Keratinocyte (primary cell): ENCODE measurements around the gene AP2A1. TPM values are rescaled to one million over a fixed set of nuclear protein-coding genes. Genes with fewer than 3 reads are reported as not detected.
A peak's percentile ranks its signal among the peaks of the same experiment; 100 is the strongest.

Experiments used
- DNase-seq: peaks from one replicate; pipeline ENCODE4 v3.0.0-alpha.2; 2011; ENCODE audit warnings: low read depth, missing footprints, low spot score
- FAIRE-seq: peaks from 2 replicates; lab custom pipeline; 2011; peaks lifted over from hg19 to GRCh38; lab: Jason Lieb, UNC
- H2AFZ ChIP-seq: 2 replicates; pipeline ENCODE4 v1.6.0; 2012; ENCODE audit warnings: low read length, control low read depth, inconsistent platforms; ENCODE audit not compliant: control insufficient read depth
- H3K27ac ChIP-seq: 2 replicates; pipeline ENCODE4 v1.5.1; 2011; ENCODE audit warnings: low read length; ENCODE audit not compliant: control insufficient read depth, insufficient read depth
- H3K27me3 ChIP-seq: 3 replicates; pipeline ENCODE4 v1.6.0; 2011; ENCODE audit warnings: low read length; ENCODE audit not compliant: control insufficient read depth, insufficient read depth; ENCODE audit errors: extremely low read depth
- H3K36me3 ChIP-seq, 2 experiments: 2 replicates in 1 of 2; 3 replicates in 1 of 2; pipeline ENCODE4 v1.5.1; 2011; ENCODE audit warnings: low read length in 2 of 2, mild to moderate bottlenecking in 1 of 2; ENCODE audit not compliant: control insufficient read depth in 2 of 2, insufficient read depth in 2 of 2; ENCODE audit errors: extremely low read depth in 1 of 2
- H3K4me1 ChIP-seq: 3 replicates; pipeline ENCODE4 v1.5.1; 2011; ENCODE audit warnings: low read length; ENCODE audit not compliant: control insufficient read depth, insufficient read depth; ENCODE audit errors: extremely low read depth
- H3K4me2 ChIP-seq: 3 replicates; pipeline ENCODE4 v1.6.0; 2011; ENCODE audit warnings: low read depth, low read length; ENCODE audit not compliant: control insufficient read depth, insufficient read depth; ENCODE audit errors: extremely low read depth
- H3K4me3 ChIP-seq, 3 experiments: fragments of 200-600 bp in 1 of 3; sonication (generic) in 1 of 3; 2 replicates in 2 of 3; 3 replicates in 1 of 3; pipeline ENCODE4 v1.5.1; 2011 to 2016; ENCODE audit warnings: low read length in 3 of 3, mild to moderate bottlenecking in 3 of 3, control low read depth in 2 of 3, inconsistent platforms in 1 of 3, low read depth in 1 of 3, mixed read lengths in 1 of 3, mixed run types in 1 of 3, moderate library complexity in 1 of 3; ENCODE audit not compliant: control insufficient read depth in 2 of 3, insufficient read depth in 2 of 3; ENCODE audit errors: extremely low read depth in 1 of 3
- H3K79me2 ChIP-seq: 2 replicates; pipeline ENCODE4 v1.6.0; 2012; ENCODE audit warnings: low read length; ENCODE audit not compliant: control insufficient read depth, insufficient read depth
- H3K9ac ChIP-seq: 3 replicates; pipeline ENCODE4 v1.6.0; 2011; ENCODE audit warnings: low read length; ENCODE audit not compliant: control insufficient read depth, insufficient read depth; ENCODE audit errors: extremely low read depth
- H3K9me1 ChIP-seq: 3 replicates; pipeline ENCODE4 v1.6.0; 2011; ENCODE audit warnings: low read length; ENCODE audit not compliant: control insufficient read depth, insufficient read depth; ENCODE audit errors: extremely low read depth
- H3K9me3 ChIP-seq: 2 replicates; pipeline ENCODE4 v1.5.1; 2012; ENCODE audit warnings: low read depth, low read length; ENCODE audit not compliant: control insufficient read depth
- H4K20me1 ChIP-seq: 3 replicates; pipeline ENCODE4 v1.6.0; 2011; ENCODE audit warnings: low read length; ENCODE audit not compliant: control insufficient read depth, insufficient read depth; ENCODE audit errors: extremely low read depth
- CTCF ChIP-seq, 3 experiments: IDR thresholded peaks in 1 of 3; conservative IDR thresholded peaks in 1 of 3; optimal IDR thresholded peaks in 1 of 3; 2 replicates in 2 of 3; 3 replicates in 1 of 3; pipeline versions ENCODE3 to v1.5.1; 2011; ENCODE audit warnings: low read length in 3 of 3, mild to moderate bottlenecking in 3 of 3, moderate library complexity in 2 of 3, control low read depth in 1 of 3, inconsistent platforms in 1 of 3; ENCODE audit not compliant: insufficient read depth in 2 of 3; ENCODE audit errors: extremely low read depth in 1 of 3
- EZH2 ChIP-seq: IDR thresholded peaks from one replicate; pipeline ENCODE4 v1.6.1; 2012; ENCODE audit warnings: inconsistent platforms, mild to moderate bottlenecking, low read length, moderate library complexity
- dilution Hi-C: fragments of 300-500 bp; cut with MboI; formaldehyde crosslinking; loops from one replicate; pipeline ENCODE4 v1.7.0; 2020; ENCODE audit warnings: low sequenced_read_pairs; ENCODE audit not compliant: extremely low pct_ligation_motif_present
- polyA plus RNA-seq, 5 experiments: library from polyadenylated mRNA; depleted of rRNA in 3 of 5; stranded (reverse) in 3 of 5; stranded (forward) in 1 of 5; unstranded in 1 of 5; fragments of >200 nt; gene quantifications; 1 replicate in 1 of 5; 2 replicates in 3 of 5; 3 replicates in 1 of 5; pipeline versions ENCODE4 v1.2.1 to v1.2.3, GENCODE V29; 2011 to 2012; ENCODE audit warnings: missing spikeins in 2 of 5, low read depth in 1 of 5, low replicate concordance in 1 of 5

Gene AP2A1
- polyA plus RNA-seq, 1 donor (not counting 4 experiments of a cell fraction or from before 2014, with no cell fraction given): 36.7 TPM

GRCh38 chr19:49847731-49848696, 81.2 kb downstream of the AP2A1 start:
- dilution Hi-C loops: no loop called here
- DNase-seq: no peak

GRCh38 chr19:49848938-49849337, 82.1 kb downstream of the AP2A1 start:
- Histone ChIP-seq H3K4me2 (no peak overlapping the region), H3K27me3 (no peaks in the 10 kb centered on the region), H3K79me2 (peaks cover 15% of the 10 kb centered on the region), H3K4me3 (no peak overlapping the region), H3K9me1 (no peaks in the 10 kb centered on the region), H3K36me3 (no peaks in the 10 kb centered on the region), H3K4me1 (peaks cover 26% of the 10 kb centered on the region), H3K9me3 (no peaks in the 10 kb centered on the region), H3K9ac (no peak overlapping the region), H3K27ac (no peak overlapping the region), H4K20me1 (peaks cover 5% of the 10 kb centered on the region), H2AFZ (no peak overlapping the region)
- no peak for FAIRE-seq
- no peak for DNase-seq
- dilution Hi-C loops: no loop called here
- TF ChIP-seq CTCF (optimal IDR thresholded peaks at IDR 0.05 in 1 of 3, IDR thresholded peaks at IDR 0.05 in 1 of 3, conservative IDR thresholded peaks at IDR 0.05 in 1 of 3; ENCODE audit: extremely low read depth in 1 of 3, insufficient read depth in 2 of 3, low read length in 3 of 3): no peak
- no peak for TF ChIP-seq EZH2

More at GRCh38 chr19:49847731-49848696, 81.2 kb downstream of the AP2A1 start:
- FAIRE-seq: peak; percentile 49
- Histone ChIP-seq H4K20me1 (peaks cover 3% of the 10 kb centered on the region), H3K4me2 (peak overlapping the region; percentile 47), H3K4me3 (no peak overlapping the region), H3K27ac (peak overlapping the region; percentile 24), H3K4me1 (peaks cover 24% of the 10 kb centered on the region), H3K9me1 (no peaks in the 10 kb centered on the region), H2AFZ (no peak overlapping the region), H3K9ac (no peak overlapping the region), H3K36me3 (no peaks in the 10 kb centered on the region), H3K9me3 (no peaks in the 10 kb centered on the region), H3K27me3 (no peaks in the 10 kb centered on the region), H3K79me2 (peaks cover 9% of the 10 kb centered on the region)
- no peak for TF ChIP-seq EZH2
- no peak for TF ChIP-seq CTCF (optimal IDR thresholded peaks at IDR 0.05 in 1 of 3, IDR thresholded peaks at IDR 0.05 in 1 of 3, conservative IDR thresholded peaks at IDR 0.05 in 1 of 3; ENCODE audit: extremely low read depth in 1 of 3, insufficient read depth in 2 of 3, low read length in 3 of 3)
